Panc1 (cell line): ENCODE measurements around the gene MAST4.

Experiments used
- POLR2AphosphoS5 ChIP-seq: IDR thresholded peaks from 2 replicates; pipeline ENCODE4 v1.6.1; 2012; ENCODE audit warnings: mild to moderate bottlenecking, low read depth, low read length, moderate library complexity
- TCF7L2 ChIP-seq: IDR thresholded peaks from 2 replicates; pipeline ENCODE4 v1.6.1; 2011; ENCODE audit warnings: mild to moderate bottlenecking, low read depth, low read length, inconsistent platforms
- TF ChIP-seq, protein P1 (sequence below): fragments of 450-650 bp; IDR thresholded peaks from 2 replicates; pipeline ENCODE4 v1.5.1; 2017; ENCODE audit warnings: mild to moderate bottlenecking
- TF ChIP-seq, protein P2 (sequence below), 2 experiments: IDR thresholded peaks; 2 replicates each; pipeline ENCODE4 v1.6.1; 2011 to 2012; ENCODE audit warnings: low read depth in 2 of 2, control low read depth in 1 of 2, low read length in 1 of 2, mild to moderate bottlenecking in 1 of 2, moderate library complexity in 1 of 2; ENCODE audit not compliant: insufficient read depth in 1 of 2

DNA sequence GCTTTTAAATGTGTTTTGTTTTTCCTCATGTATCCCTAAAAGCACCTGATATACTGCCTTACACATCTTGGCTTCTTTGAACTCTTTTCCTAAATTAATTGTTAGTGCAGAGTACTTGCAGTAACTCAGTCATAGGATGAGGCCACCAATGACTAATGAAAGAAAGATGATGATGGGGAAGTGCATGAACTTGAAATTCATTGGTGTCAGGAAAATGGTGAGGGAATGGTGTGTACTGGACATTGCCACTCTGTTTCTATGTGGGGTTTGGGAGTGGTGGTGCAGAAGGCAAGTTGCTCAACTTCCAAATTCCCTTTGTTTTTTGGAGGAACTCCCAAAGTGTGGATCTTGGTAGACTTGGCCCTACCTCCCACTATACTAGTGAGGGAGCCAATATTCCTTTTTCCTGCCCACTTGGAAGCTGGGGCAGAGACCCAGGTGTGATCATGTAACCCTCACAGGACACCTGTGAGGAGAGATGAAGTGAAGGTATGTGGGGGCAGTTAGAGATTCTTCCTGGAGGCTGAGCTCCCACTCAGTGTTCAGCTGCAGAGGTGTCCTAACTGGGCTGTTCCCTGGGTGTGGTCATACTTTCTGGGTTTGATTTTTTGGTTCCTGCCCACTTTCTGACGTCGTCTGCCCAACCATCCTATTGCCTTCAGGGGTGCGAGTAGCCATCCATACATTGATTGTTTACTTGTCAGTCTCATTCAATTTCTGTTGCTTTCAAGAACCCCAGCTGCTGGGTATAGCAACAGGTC lies 298.5 kb downstream of the MAST4 start:
- TF ChIP-seq, protein P1, sequence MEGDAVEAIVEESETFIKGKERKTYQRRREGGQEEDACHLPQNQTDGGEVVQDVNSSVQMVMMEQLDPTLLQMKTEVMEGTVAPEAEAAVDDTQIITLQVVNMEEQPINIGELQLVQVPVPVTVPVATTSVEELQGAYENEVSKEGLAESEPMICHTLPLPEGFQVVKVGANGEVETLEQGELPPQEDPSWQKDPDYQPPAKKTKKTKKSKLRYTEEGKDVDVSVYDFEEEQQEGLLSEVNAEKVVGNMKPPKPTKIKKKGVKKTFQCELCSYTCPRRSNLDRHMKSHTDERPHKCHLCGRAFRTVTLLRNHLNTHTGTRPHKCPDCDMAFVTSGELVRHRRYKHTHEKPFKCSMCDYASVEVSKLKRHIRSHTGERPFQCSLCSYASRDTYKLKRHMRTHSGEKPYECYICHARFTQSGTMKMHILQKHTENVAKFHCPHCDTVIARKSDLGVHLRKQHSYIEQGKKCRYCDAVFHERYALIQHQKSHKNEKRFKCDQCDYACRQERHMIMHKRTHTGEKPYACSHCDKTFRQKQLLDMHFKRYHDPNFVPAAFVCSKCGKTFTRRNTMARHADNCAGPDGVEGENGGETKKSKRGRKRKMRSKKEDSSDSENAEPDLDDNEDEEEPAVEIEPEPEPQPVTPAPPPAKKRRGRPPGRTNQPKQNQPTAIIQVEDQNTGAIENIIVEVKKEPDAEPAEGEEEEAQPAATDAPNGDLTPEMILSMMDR: no peak
- TF ChIP-seq POLR2AphosphoS5: no peak
- TF ChIP-seq, protein P2, sequence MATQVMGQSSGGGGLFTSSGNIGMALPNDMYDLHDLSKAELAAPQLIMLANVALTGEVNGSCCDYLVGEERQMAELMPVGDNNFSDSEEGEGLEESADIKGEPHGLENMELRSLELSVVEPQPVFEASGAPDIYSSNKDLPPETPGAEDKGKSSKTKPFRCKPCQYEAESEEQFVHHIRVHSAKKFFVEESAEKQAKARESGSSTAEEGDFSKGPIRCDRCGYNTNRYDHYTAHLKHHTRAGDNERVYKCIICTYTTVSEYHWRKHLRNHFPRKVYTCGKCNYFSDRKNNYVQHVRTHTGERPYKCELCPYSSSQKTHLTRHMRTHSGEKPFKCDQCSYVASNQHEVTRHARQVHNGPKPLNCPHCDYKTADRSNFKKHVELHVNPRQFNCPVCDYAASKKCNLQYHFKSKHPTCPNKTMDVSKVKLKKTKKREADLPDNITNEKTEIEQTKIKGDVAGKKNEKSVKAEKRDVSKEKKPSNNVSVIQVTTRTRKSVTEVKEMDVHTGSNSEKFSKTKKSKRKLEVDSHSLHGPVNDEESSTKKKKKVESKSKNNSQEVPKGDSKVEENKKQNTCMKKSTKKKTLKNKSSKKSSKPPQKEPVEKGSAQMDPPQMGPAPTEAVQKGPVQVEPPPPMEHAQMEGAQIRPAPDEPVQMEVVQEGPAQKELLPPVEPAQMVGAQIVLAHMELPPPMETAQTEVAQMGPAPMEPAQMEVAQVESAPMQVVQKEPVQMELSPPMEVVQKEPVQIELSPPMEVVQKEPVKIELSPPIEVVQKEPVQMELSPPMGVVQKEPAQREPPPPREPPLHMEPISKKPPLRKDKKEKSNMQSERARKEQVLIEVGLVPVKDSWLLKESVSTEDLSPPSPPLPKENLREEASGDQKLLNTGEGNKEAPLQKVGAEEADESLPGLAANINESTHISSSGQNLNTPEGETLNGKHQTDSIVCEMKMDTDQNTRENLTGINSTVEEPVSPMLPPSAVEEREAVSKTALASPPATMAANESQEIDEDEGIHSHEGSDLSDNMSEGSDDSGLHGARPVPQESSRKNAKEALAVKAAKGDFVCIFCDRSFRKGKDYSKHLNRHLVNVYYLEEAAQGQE (IDR thresholded peaks at IDR 0.05; ENCODE audit: insufficient read depth in 1 of 2, low read depth in 2 of 2, low read length in 1 of 2): no peak
- no peak for TF ChIP-seq TCF7L2
